Measurements from ENCODE around the gene GUSB. TPM values are rescaled to one million over a fixed set of nuclear protein-coding genes. Genes with fewer than 3 reads are reported as not detected.

The GUSB gene
- total and polyA plus RNA-seq, 2 of the 4 experiments (the other 2 are of a cell fraction): 12.9 to 47.7 TPM

DNA sequence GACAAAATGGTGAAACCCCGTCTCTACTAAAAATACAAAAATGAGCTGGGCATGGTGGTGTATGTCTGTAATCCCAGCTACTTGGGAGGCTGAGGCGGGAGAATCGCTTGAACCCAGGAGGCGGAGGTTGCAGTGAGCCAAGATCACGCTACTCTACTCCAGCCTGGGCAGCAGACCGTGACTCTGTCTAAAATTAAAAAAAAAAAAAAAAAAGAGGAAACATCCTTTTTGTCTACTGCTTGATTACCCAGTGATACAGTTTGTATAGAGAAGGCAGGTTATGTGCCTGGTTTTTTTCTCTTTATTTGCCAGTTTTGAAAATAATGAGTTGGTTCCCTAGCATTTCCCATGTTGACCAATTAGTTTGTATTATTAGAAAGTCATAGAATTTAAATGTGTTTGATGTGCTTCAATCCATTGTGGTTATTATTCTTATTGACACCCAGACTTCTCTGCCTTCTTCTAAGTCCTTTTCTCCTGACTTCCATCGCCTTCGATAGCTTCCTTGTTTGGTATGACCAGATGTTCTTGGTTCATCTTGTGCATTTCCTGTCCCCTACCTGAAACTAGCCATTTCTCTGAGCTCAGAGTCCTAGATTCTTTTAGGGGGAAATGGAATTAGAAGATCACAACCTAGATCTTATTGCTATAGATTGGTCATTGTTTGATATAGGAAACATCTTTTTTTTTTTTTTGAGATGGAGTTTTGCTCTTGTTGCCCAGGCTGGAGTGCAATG lies 65.9 kb downstream of the GUSB start:
- peaks cover 12% of the 10 kb centered on the region for H4K20me1 ChIP-seq (ENCODE audit: insufficient read depth, low read length)
- H3K9me3 ChIP-seq (ENCODE audit: control insufficient read depth, insufficient read depth, low read length): no peaks in the 10 kb centered on the region
- dilution Hi-C loops (cut with HindIII; ENCODE audit: low sequenced_read_pairs, unreplicated experiment) (no loop called here), in situ Hi-C loops (cut with MboI; ENCODE audit: low sequenced_read_pairs) (no loop called here), intact Hi-C loops (cut with micrococcal nuclease) (no loop called here)
- peaks cover 50 to 64% of the 10 kb centered on the region in 2 experiments for H3K79me1 ChIP-seq (ENCODE audit: low read depth in 1 of 2, low read length in 2 of 2)
- no peak overlapping the region for H3K56ac ChIP-seq (ENCODE audit: extremely low read depth, insufficient read depth, low read length)
- no peaks in the 10 kb centered on the region; the same call in 1 of the 2 replicates for H3K36me3 ChIP-seq (ENCODE audit: control insufficient read depth, insufficient read depth, low read length)
- ChIA-PET POLR2A (ENCODE audit: unreplicated experiment) (no interaction called here), CTCF (no interaction called here)
- no peak overlapping the region for H3K9ac ChIP-seq (ENCODE audit: low read depth, low read length)
- no peak overlapping the region for H2AFZ ChIP-seq (replicated peaks; ENCODE audit: low read length, poor library complexity)
- H3K23ac ChIP-seq (ENCODE audit: low read depth, low read length): no peak overlapping the region
- no peak overlapping the region for H2BK120ac ChIP-seq (ENCODE audit: low read depth, low read length)
- H4K8ac ChIP-seq (ENCODE audit: low read depth in 2 of 2, low read length in 2 of 2): no peak overlapping the region
- DNase-seq (no peak), ATAC-seq (ENCODE audit: low read depth) (no peak)
- H3K18ac ChIP-seq (ENCODE audit: low read depth, low read length): no peak overlapping the region
- no peak for TF ChIP-seq CHD1 (IDR thresholded peaks at IDR 0.05; ENCODE audit: low read depth, low read length)
- TF ChIP-seq, protein P1, sequence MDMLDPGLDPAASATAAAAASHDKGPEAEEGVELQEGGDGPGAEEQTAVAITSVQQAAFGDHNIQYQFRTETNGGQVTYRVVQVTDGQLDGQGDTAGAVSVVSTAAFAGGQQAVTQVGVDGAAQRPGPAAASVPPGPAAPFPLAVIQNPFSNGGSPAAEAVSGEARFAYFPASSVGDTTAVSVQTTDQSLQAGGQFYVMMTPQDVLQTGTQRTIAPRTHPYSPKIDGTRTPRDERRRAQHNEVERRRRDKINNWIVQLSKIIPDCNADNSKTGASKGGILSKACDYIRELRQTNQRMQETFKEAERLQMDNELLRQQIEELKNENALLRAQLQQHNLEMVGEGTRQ (IDR thresholded peaks at IDR 0.05; ENCODE audit: low read depth, low read length): no peak
- no peak for TF ChIP-seq MXI1 (IDR thresholded peaks at IDR 0.05; ENCODE audit: borderline replicate concordance, low read depth, low read length)
- no peak for TF ChIP-seq CEBPB (IDR thresholded peaks at IDR 0.05; ENCODE audit: low read depth, low read length)
- no peak for TF ChIP-seq CTCF (conservative IDR thresholded peaks at IDR 0.05; ENCODE audit: low read depth, low read length)
- no peak for TF ChIP-seq BHLHE40 (IDR thresholded peaks at IDR 0.05; ENCODE audit: low read depth, low read length)
- no peak for TF ChIP-seq RCOR1 (IDR thresholded peaks at IDR 0.05; ENCODE audit: insufficient replicate concordance, low read length)
- no peak for TF ChIP-seq FOS (IDR thresholded peaks at IDR 0.05; ENCODE audit: low read depth, low read length)
- no peak for TF ChIP-seq MAFK (IDR thresholded peaks at IDR 0.05; ENCODE audit: low read depth, low read length)
- no peak for TF ChIP-seq SMC3 (IDR thresholded peaks at IDR 0.05; ENCODE audit: low read depth, low read length)
- no peak overlapping the region for H2BK15ac ChIP-seq (ENCODE audit: low read depth, low read length)
- no peak overlapping the region for H3K4me3 ChIP-seq (ENCODE audit: insufficient read depth, low read depth, low read length)
- no peak overlapping the region for H2BK20ac ChIP-seq (ENCODE audit: low read depth, low read length)
- no peak overlapping the region for H3K14ac ChIP-seq (replicated peaks; ENCODE audit: low read depth, low read length)
- no peak overlapping the region for H2AK5ac ChIP-seq (ENCODE audit: low read depth, low read length)
- no peak overlapping the region for H3K4me2 ChIP-seq (ENCODE audit: low read depth, low read length)
- peaks cover 1% of the 10 kb centered on the region; the same call in 1 of the 2 replicates for H3K4me1 ChIP-seq (ENCODE audit: control insufficient read depth, insufficient read depth, low read length)
- H3K27ac ChIP-seq (ENCODE audit: insufficient read depth, low read length): no peak overlapping the region
- H2BK5ac ChIP-seq (ENCODE audit: low read depth, low read length, poor library complexity, severe bottlenecking): no peak overlapping the region
- no peak overlapping the region for H2AK9ac ChIP-seq (replicated peaks; ENCODE audit: low read depth, low read length, poor library complexity)
- H3K9me1 ChIP-seq (ENCODE audit: insufficient read depth, low read length): peaks cover 5% of the 10 kb centered on the region
- H3K27me3 ChIP-seq (ENCODE audit: control insufficient read depth, insufficient read depth, low read length): no peaks in the 10 kb centered on the region
- no peak overlapping the region for H4K91ac ChIP-seq (ENCODE audit: insufficient read depth, low read depth, low read length)
- no TSS peak for BruUV-seq (replicated peaks)
- no CpG with 5 or more reads among the region's 8 CpGs for WGBS, 2 experiments (ENCODE audit: extremely low coverage in 2 of 2, insufficient read length in 1 of 2)
- H4K5ac ChIP-seq (ENCODE audit: low read depth, low read length): no peak overlapping the region
- H3K4ac ChIP-seq (ENCODE audit: low read depth, low read length): no peak overlapping the region

Measured in IMR-90 (cell line).